ENCODE results near the gene HOXB1. TPM values are rescaled to one million over a fixed set of nuclear protein-coding genes. Genes with fewer than 3 reads are reported as not detected.

The HOXB1 gene
- total RNA-seq, 4 donors from 2014 or later = 0.19 TPM; not detected in 3

- DNase-seq = no peak
- no peak for TF ChIP-seq CTCF (IDR thresholded peaks at IDR 0.05)
- TF ChIP-seq POLR2A (IDR thresholded peaks at IDR 0.05) = no peak
- peaks cover 5 to 36% (median 13%) of the 10 kb centered on the region in 3 donors for H3K4me1 ChIP-seq
- no peak overlapping the region for H3K4me3 ChIP-seq
- intact Hi-C loops (cut with DNase I) = no loop called here
- peaks cover 0 to 58% (median 0%) of the 10 kb centered on the region in 4 donors for H3K27me3 ChIP-seq
- H3K9me3 ChIP-seq = no peaks in the 10 kb centered on the region
- no peak overlapping the region for H3K27ac ChIP-seq
- WGBS, 2 donors = 62 to 72% methylated on average over 3 of the region's 3 CpGs
- H3K36me3 ChIP-seq = no peaks in the 10 kb centered on the region
Measured at GRCh38 chr17:48491527-48492273, 39.1 kb downstream of the HOXB1 start.

- peaks cover 5 to 36% (median 13%) of the 10 kb centered on the region in 3 donors for H3K4me1 ChIP-seq
Measured at GRCh38 chr17:48490451-48490892, 40.3 kb downstream of the HOXB1 start.

DNA sequence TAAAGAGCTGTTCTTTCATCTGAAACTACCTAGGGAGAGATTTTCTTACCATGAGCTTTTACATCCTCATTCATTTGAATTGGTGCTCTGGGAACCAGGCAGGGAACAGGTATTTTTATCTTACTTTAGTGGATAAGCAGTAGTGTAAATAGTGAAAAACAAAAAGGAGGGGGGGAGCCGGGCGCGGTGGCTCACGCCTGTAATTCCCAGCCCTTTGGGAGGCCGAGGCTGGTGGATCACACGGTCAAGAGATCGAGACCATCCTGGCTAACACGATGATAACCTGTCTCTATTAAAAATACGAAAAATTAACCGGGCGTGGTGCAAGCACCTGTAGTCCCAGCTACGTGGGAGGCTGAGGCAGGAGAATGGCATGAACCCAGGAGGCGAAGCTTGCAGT, 41.0 kb downstream of the HOXB1 start:
- Histone ChIP-seq H3K36me3 (no peaks in the 10 kb centered on the region), H3K27me3 (peaks cover 0 to 59% (median 0%) of the 10 kb centered on the region in 4 donors), H3K9me3 (no peaks in the 10 kb centered on the region), H3K4me1 (peaks cover 5 to 36% (median 13%) of the 10 kb centered on the region in 3 donors), H3K27ac (no peak overlapping the region), H3K4me3 (no peak overlapping the region)
- TF ChIP-seq POLR2A (IDR thresholded peaks at IDR 0.05) (no peak), CTCF (IDR thresholded peaks at IDR 0.05) (no peak)
- intact Hi-C loops (cut with DNase I) = no loop called here
- no peak for DNase-seq
- WGBS, 2 donors = 77 to 89% methylated on average over 12 to 13 of the region's 13 CpGs

More at GRCh38 chr17:48490451-48490892, 40.3 kb downstream of the HOXB1 start:
- TF ChIP-seq POLR2A (IDR thresholded peaks at IDR 0.05) = no peak
- no peak for TF ChIP-seq CTCF (IDR thresholded peaks at IDR 0.05)
- 48 to 63% methylated on average over 2 of the region's 2 CpGs for WGBS, 2 donors
- H3K9me3 ChIP-seq = no peaks in the 10 kb centered on the region
- H3K36me3 ChIP-seq = no peaks in the 10 kb centered on the region
- no peak for DNase-seq
- intact Hi-C loops (cut with DNase I) = no loop called here
- H3K27ac ChIP-seq = no peak overlapping the region
- H3K4me3 ChIP-seq = no peak overlapping the region
- H3K27me3 ChIP-seq = peaks cover 0 to 63% (median 0%) of the 10 kb centered on the region in 4 donors

DNA sequence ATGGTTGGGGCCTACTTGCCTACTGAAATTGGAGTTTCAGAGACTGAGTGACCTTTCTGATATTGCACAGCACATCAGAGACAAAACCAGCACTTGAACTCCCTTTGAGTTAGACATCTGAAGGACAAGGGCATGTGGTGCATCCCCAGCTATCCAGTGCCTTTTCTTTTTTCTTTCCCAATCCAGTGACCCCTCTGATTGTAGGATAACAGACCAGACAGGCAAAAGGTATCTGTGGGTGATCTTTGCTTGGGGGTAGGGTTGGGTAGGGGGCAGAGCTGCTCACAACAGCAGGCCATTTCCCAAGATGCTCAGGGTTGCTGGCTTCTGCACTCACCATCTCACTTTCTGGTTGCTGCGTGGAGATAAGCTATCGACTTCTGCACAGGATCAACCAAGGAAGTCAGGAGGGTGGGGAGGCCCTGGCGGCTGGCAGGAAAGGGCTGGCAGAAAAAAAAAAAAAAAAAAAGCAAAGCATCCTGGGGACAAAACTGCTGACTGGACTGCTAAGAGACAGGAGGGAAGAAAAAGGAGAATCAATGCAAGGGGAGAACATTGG, 42.2 kb downstream of the HOXB1 start:
- DNase-seq = no peak
- intact Hi-C loops (cut with DNase I) = no loop called here

More for the DNA sequence above, 42.2 kb downstream of the HOXB1 start:
- H3K4me3 ChIP-seq = no peak overlapping the region
- H3K27me3 ChIP-seq = peaks cover 0 to 58% (median 0%) of the 10 kb centered on the region in 4 donors
- H3K9me3 ChIP-seq = no peaks in the 10 kb centered on the region
- peaks cover 5 to 30% (median 14%) of the 10 kb centered on the region in 3 donors for H3K4me1 ChIP-seq
- H3K27ac ChIP-seq = no peak overlapping the region
- TF ChIP-seq POLR2A (IDR thresholded peaks at IDR 0.05) = no peak
- TF ChIP-seq CTCF (IDR thresholded peaks at IDR 0.05) = no peak
- H3K36me3 ChIP-seq = no peaks in the 10 kb centered on the region
- whole genome bisulfite sequencing, 2 donors = no CpG with 5 or more reads among the region's 3 CpGs
